NK-92 (cell line): ENCODE measurements around the gene EIF3B.
"Not testable (repeated sequence)": the region's sequence is repeated elsewhere in the genome, so short reads cannot be mapped to it uniquely, and the experiment has no call there.

Experiments used
- DNase-seq: peaks from one replicate; lab custom pipeline; 2025; ENCODE audit not compliant: unreplicated experiment; lab: John Stamatoyannopoulos, UW

The EIF3B gene

GRCh38 chr7:2354186-2354938 is at the start of gene EIF3B:
Gene EIF3B, plus strand, starts transcription at chr7:2354827. Its CDS starts 95 bp downstream, at chr7:2354922.
- DNase-seq, result peak; percentile 21

GRCh38 chr7:2305258-2305657 is 49.4 kb upstream of the EIF3B start:
- DNase-seq, result not testable (repeated sequence)

GRCh38 chr7:2306688-2307087 is 47.9 kb upstream of the EIF3B start:
- DNase-seq, result no peak

GRCh38 chr7:2307690-2308107 is 46.9 kb upstream of the EIF3B start:
- no peak for DNase-seq

GRCh38 chr7:2309889-2310331 is 44.7 kb upstream of the EIF3B start:
- no peak for DNase-seq

GRCh38 chr7:2312267-2312929 is 42.2 kb upstream of the EIF3B start:
- no peak for DNase-seq

GRCh38 chr7:2313450-2314208 is 41.0 kb upstream of the EIF3B start:
- no peak for DNase-seq

- peak; percentile 53 for DNase-seq
These were observed 40.2 kb upstream of the EIF3B start, which contains the start of gene SNX8 for GRCh38 chr7:2314209-2314955. Gene SNX8, minus strand, starts transcription at chr7:2314441. Its CDS starts 20 bp downstream, at chr7:2314421.

GRCh38 chr7:2314956-2315530 is 39.6 kb upstream of the EIF3B start:
- DNase-seq, result not testable (repeated sequence)

- no peak for DNase-seq
These were observed 38.8 kb upstream of the EIF3B start for GRCh38 chr7:2315787-2316186.

- DNase-seq, result no peak
These were observed 38.0 kb upstream of the EIF3B start for GRCh38 chr7:2316578-2316977.

- no peak for DNase-seq
These were observed 36.9 kb upstream of the EIF3B start for GRCh38 chr7:2317556-2318293.

- no peak for DNase-seq
These were observed 33.6 kb upstream of the EIF3B start for GRCh38 chr7:2321020-2321419.

GRCh38 chr7:2325162-2325561 is 29.5 kb upstream of the EIF3B start:
- DNase-seq, result no peak

GRCh38 chr7:2326951-2327350 is 27.7 kb upstream of the EIF3B start:
- DNase-seq, result no peak

- DNase-seq, result no peak
These were observed 24.1 kb upstream of the EIF3B start for GRCh38 chr7:2330493-2330892.

- DNase-seq, result no peak
These were observed 22.9 kb upstream of the EIF3B start for GRCh38 chr7:2331707-2332106.

GRCh38 chr7:2332606-2333231 is 21.9 kb upstream of the EIF3B start:
- not testable (repeated sequence) for DNase-seq

GRCh38 chr7:2336626-2337299 is 17.9 kb upstream of the EIF3B start:
- no peak for DNase-seq
